ENCODE measurements around the gene SLC47A2.

SLC47A2 gene

DNA sequence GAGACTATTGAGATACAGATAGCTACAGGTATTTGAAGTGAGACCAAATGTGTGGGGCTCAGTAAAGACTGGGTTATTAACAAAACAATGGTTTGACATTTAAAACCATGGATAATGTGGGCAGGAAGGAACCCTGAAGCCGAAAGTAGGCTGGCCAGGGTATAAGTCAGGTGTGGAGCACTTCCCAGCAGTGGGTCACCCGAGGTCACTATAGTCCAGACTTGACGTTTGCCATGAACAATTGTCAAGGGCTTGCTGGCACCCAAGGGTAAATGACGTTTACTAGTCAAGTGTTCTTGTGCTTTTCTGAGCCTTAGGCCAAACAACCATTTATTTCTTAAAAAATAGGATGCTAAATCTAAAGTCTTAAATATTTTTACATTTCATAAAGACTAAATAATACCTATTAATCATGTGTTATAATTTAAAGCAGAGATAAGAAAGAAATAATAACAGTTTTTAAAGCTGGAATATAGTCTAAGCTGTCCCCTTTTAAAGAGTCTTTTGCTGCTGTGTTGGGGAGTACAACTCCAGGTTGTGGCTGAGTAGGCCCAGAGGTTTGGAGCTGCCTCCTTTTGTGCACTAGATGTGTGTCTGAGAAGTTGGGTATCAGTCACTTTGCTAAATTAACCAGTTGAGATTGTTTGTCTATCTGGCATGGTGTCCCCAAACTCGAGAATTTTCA is 52.1 kb downstream of the SLC47A2 start:
- DNase-seq = no peak

DNA sequence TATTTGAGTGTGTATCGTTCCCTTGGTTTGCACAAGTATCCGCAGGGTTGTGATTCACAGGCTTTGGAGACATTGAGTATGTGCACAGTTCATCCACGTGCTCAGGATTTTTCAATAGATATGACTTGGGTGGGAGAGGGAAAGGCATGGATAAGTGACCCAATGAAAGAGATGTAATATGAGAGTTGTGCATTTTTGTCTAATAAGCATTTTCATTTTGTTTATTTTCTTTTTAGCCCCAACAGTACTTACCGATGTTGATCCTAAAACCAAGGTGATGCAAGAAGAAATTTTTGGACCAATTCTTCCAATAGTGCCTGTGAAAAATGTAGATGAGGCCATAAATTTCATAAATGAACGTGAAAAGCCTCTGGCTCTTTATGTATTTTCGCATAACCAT is 53.3 kb downstream of the SLC47A2 start:
- DNase-seq = no peak

DNA sequence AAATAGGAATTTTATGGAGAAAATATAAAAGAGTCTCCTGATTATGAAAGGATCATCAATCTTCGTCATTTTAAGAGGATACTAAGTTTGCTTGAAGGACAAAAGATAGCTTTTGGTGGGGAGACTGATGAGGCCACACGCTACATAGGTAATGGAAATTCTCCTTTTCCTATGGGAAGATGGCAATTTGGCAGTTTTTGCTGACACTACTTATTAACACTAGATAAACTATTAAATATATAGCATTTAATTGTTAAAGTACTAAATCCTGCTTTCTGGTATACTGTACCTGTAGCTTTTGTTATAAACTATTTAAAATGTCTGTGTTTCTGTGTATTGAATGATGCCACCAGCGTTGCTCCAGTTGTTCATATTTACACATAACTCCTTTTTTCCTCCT is 55.3 kb downstream of the SLC47A2 start:
- no peak for DNase-seq

DNA sequence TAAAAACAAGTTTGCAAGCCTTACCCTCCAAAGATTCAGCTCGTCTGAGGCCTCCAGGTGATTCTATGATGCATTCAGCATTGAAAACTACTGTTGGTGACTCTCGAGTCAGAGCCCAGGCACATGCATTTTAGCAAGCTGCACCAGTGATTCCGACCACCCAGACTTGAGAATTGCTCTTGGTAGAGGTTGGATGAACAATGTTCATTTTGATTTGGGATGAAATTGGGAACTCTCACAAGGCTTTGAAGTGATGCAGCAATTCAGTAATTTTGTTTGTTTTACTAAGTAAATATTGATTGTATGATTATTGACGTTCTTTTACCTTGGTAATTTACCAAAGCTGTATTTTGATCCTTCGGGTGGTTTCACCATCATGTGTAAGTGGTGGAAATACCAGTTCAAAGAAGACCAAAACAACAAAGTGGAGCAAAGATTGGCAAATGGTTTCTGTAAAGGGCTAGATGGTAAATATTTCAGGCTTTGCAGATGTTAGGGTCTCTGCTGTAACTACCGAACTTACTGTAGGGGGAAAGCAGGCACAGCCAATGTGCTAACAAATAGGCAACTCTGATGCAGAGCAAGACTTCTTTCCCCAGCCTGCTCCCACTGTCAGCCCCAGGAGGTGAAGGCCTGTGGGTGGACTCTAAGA is 56.0 kb downstream of the SLC47A2 start:
- no peak for DNase-seq

DNA sequence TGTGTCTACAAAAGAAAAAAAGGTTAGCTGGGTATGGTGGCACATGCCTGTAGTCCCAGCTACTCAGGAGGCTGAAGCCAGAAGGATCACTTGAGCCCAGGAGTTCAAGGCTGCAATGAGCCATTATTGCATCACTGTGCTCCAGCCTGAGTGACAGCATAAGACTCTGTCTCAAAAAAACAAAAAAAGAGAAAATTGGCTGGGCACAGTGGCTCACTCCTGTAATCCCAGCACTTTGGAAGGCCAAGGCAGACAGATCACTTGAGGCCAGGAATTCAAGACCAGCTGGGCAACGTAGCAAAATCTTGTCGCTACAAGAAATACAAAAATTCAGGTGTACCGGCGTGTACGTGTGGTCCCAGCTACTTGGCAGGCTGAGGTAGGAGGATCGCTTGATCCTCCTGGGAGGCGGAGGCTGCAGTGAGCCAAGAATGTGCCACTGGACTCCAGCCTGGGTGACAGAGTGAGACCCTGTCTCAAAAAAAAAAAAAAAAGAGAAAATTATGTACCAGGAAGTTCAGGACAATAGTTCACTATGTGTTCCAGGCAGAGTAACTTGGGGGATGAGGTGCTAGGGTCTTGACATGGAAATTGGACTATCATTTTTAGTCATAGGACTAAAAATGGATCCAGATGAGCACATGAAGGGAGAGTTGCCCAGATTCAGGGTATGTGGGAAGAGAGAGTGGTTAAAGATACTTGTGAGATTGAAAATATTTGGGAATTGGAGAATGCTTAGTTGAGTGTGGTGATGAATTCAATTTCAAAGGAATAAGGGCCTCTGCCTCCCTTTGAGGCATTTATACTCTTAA is 56.8 kb downstream of the SLC47A2 start:
- no peak for DNase-seq

DNA sequence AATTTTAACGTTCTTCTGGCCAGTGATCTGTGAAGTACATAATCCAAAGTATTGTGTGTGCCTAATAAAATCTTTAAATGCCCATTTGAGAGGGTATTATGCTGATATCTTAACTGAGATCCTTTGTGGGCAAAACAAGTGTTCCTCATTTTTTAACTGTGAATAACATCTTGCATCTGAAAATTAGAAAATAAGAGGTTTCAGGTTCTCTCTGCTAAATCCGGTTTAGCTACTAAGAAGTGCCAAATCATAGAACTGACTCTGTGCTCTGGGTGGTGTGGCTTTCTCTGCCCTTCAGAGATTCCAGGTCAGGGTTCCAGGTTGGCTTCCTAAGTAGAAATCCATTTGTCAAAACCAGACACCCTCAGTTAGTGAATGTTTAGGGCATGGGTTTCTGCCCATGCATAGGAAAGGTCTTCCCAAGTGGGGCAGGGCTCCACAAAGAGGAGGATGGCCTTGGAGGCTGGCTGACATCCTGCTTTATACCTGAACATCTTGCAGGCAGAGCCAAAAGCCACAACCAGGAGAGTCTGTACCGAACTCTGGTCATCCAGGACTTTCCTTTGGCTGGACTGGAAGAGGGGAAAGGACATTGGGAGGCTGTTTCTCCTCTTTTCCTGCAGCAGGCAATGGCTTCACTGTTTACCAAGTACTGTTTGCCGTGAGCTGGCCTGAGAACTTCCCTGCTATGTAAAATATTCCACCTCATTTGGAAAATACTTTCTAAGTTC is 59.4 kb downstream of the SLC47A2 start:
- no peak for DNase-seq

DNA sequence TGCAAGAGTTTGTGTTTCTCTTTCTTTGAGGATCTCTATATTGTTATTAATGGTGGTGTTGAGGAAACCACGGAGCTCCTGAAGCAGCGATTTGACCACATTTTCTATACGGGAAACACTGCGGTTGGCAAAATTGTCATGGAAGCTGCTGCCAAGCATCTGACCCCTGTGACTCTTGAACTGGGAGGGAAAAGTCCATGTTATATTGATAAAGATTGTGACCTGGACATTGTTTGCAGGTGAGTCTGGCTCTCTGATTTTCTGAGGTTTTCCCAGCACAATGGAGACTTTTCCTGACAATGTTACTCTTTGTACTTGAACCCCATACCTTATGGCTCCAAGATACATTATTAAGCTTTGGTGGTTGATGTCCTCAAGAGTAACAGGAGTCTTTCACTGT is 60.0 kb downstream of the SLC47A2 start:
- no peak for DNase-seq

- DNase-seq = no peak
Measured at GRCh38 chr17:19654896-19655295, 61.5 kb downstream of the SLC47A2 start.

DNA sequence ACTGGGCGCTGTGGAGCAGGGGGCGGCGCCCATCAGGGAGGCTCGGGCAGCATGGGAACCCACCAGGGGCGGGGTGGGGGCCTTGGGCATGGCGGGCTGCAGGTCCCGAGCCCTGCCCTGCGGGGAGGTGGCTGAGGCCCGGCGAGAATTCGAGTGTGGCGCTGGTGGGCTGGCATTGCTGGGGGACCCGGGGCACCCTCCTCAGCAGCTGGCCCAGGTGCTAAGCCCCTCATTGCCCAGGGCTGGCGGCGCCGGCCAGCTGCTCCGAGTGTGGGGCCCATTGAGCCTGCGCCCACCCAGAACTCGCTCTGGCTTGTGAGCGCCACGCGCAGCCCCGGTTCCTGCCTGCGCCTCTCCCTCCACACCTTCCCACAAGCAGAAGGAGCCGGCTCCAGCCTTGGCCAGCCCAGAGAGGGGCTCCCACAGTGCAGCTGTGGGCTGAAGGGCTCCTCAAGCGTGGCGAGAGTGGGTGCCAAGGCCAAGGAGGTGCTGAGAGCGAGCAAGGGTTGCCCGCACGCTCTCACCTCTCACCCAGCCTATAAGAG is 62.0 kb downstream of the SLC47A2 start:
- no peak for DNase-seq

DNA sequence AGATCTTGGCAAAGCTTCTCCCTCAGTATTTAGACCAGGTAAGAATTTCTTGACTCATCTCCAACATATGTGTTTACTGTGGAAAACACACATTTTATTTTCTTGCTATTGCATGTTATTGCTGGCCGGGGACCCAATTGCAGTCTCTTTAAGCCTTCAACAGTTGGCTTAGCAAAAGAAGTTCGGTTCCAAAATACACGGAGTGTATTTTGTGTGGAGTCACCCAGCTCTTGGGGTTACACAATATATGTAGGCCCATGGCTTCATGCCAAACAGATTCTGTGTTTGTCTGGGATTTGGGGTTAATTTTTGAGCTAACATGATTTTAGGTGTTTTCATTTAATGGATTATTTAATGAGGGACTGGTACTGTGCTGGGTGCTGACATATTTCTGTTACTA is 63.8 kb downstream of the SLC47A2 start:
- no peak for DNase-seq

GRCh38 chr17:19651451-19652238 is 64.7 kb downstream of the SLC47A2 start:
- no peak for DNase-seq

DNA sequence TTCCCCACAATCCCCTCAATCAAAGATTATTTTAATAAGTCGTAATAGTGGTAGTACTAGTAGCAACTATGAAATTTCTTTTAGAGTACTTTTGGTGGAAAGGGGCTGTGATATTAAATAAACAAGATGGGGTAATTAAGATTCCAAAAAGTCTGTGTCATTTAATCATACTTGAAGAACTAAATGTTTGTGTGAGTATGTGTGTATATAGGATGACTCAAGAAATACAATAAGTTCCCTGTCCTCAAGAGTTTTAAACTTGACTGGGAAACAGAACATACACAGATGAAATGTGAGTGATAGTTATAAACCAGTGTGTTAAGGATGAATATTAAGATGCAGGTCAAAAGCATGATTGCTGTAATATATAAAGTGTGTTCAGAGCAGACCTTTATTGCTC is 65.6 kb downstream of the SLC47A2 start:
- DNase-seq = no peak

GRCh38 chr17:19649274-19649541 is 67.2 kb downstream of the SLC47A2 start:
- no peak for DNase-seq

DNA sequence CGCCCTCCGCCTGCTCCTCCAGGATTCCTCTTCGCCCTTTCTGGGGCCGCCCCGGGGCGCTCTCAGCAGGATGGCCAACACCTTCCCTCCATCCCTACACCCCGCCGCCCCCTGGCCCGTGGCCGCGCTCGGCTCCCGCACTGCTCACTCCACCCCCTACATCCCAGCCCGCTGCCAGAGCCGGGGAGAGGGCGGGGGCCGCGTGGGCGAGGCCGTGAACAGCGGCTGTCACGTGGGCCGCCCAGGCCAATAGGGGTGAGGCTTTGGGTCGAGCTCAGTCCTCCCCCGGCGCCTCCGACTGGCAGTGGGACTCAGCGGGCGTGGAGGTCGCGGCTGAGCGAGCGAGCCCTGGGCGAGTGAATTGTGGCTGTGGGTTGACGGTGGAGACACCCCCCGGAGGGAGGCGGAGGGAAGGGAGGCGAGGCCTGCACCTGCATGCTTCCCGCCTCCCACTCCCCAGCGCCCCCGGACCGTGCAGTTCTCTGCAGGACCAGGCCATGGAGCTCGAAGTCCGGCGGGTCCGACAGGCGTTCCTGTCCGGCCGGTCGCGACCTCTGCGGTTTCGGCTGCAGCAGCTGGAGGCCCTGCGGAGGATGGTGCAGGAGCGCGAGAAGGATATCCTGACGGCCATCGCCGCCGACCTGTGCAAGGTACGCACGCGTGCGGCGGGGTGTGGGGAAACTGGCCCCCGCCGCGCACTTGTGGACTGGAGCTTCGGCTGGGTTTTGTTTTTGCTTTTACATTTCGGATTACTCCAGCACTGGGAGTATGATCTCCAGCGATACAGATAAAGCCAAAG is 67.7 kb downstream of the SLC47A2 start, which contains the start of gene ALDH3A2:
Gene ALDH3A2, plus strand, starts transcription at position 277 of the 799 bp plus-strand sequence. Its CDS starts 221 bp downstream, at position 498.
- peak; percentile 84 for DNase-seq

- peak; percentile 47 for DNase-seq
Measured at GRCh38 chr17:19647697-19648474, 68.5 kb downstream of the SLC47A2 start.

DNA sequence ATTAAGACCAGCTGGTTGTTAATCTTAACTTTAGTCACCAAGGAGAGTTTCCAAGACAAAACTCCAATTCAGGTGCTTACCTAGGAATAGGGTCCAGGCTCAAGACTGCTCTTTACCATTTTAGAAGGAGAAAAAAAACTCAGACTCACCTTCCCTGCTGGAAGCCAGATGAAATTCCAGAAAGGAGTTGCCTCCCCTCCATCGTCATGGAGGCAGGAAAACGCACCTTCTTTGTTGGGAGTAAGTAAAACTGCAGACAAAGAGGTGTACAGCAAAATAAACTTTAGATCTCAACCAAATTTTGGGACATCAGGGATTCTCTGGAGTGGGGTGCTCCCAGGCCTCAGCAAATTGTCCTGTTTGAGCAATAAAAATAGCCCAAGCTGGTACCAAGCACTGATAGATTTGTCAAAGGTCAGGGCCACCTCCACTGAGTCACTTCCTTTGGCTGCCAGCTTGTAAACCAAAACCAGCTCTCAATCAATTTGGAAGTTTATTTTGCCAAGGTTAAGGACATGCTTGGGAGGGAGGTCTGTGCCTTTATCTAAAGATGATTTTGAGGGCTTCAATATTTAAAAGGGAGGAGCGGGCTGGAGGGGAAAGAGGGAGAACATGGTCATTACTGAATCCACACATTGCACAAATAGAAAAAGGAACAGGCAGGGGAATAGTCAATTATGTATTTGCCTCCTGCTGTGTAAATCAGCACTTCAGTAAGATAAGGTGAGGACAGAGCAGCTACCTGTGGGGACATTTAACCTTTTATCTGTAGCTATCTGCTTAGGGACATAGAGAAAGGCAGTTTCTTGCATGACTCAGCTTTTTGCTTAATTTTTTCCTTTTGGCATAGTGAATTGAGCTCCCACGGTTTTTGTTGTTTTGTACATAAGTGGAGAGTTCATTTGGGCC is 69.3 kb downstream of the SLC47A2 start:
- peak; percentile 44 for DNase-seq

GRCh38 chr17:19645734-19646201 is 70.6 kb downstream of the SLC47A2 start:
- no peak for DNase-seq

DNA sequence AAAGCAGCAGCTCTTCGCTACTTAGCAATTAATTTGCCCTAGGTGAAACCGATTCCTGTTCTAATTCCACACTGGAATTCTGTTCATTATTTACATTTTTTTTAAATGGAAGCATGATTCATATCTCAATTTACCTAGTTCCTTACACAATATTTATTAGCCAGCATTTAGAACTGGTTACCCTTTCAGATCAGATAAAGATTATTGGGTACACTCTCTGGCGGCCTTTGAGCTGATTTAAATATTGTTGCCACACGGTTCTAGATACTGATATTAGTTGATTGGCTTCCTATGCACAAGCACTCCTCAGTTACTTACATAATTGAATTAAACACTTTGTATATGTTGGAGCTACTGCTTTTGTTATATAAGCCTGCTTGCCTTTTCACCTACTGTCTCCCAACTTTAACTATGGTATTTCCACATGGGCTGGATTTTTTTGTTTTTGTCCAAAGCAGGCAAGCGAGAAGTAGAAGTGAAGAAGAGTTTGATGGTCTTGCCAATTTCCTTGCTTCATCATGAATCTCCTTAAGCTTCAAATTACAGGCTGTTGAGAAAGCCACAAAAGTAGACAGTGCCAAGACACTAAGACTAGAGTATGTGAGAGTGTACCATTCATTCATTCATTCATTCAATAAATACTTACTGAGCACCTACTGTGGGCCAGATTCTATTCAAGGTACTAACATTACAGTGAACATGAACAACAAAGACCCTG is 71.7 kb downstream of the SLC47A2 start:
- no peak for DNase-seq

Measured in DMS153 (cell line).